Thyroid gland (tissue), 4 donors: ENCODE measurements around the gene RAB3GAP1.

Source experiments
- POLR2A ChIP-seq, 2 donors: fragments of 450-650 bp; IDR thresholded peaks; one replicate each; pipeline ENCODE4 v1.6.1; 2017; ENCODE audit warnings: antibody characterized with exemption in 2 of 2, mild to moderate bottlenecking in 2 of 2, moderate library complexity in 1 of 2
- TF ChIP-seq, protein P1 (sequence below), 6 experiments: fragments of 200-600 bp in 3 of 6; fragments of 450-650 bp in 3 of 6; sonication (generic) in 3 of 6; IDR thresholded peaks; one replicate each; pipeline ENCODE4 v1.5.1; 2016 to 2019; ENCODE audit warnings: antibody characterized with exemption in 6 of 6, mild to moderate bottlenecking in 2 of 6, inconsistent platforms in 1 of 6, moderate library complexity in 1 of 6

DNA sequence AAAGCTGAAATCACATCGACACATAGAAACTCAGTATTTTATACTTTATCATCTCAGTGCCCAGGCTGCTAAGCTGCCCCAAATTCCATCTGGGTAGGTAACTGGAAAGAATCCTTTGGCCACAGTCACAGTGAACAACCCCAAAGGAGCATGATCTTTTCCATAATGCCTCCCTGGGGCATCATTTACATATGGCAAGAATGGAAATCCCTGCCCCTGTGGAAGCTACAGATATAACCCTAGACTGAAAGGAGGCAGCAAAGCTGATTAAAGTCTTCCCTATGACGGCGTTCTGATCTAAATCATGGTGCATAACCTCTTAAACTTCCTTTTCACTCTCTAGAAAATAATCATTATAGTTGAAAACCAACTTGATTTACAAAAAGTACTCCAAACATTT, 46.3 kb upstream of the RAB3GAP1 start:
- TF ChIP-seq, protein P1, sequence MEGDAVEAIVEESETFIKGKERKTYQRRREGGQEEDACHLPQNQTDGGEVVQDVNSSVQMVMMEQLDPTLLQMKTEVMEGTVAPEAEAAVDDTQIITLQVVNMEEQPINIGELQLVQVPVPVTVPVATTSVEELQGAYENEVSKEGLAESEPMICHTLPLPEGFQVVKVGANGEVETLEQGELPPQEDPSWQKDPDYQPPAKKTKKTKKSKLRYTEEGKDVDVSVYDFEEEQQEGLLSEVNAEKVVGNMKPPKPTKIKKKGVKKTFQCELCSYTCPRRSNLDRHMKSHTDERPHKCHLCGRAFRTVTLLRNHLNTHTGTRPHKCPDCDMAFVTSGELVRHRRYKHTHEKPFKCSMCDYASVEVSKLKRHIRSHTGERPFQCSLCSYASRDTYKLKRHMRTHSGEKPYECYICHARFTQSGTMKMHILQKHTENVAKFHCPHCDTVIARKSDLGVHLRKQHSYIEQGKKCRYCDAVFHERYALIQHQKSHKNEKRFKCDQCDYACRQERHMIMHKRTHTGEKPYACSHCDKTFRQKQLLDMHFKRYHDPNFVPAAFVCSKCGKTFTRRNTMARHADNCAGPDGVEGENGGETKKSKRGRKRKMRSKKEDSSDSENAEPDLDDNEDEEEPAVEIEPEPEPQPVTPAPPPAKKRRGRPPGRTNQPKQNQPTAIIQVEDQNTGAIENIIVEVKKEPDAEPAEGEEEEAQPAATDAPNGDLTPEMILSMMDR (IDR thresholded peaks at IDR 0.05), result no peak
- TF ChIP-seq POLR2A (IDR thresholded peaks at IDR 0.05), result no peak
